ENCODE measurements around the gene MRPL34.

The MRPL34 gene

GRCh38 chr19:17329366-17330261 lies 23.9 kb downstream of the MRPL34 start:
- no peak for TF ChIP-seq POLR2AphosphoS5 (IDR thresholded peaks at IDR 0.05; ENCODE audit: low read depth)
- no peak for TF ChIP-seq REST (IDR thresholded peaks at IDR 0.05; ENCODE audit: insufficient replicate concordance, low read depth)
- TF ChIP-seq CTCF (IDR thresholded peaks at IDR 0.05; ENCODE audit: insufficient read depth, low read length) = no peak
- DNase-seq (ENCODE audit: low read depth in 1 of 2, low spot score in 1 of 2) = no peak
- Histone ChIP-seq H3K27ac (replicated peaks) (no peak overlapping the region), H3K27me3 (ENCODE audit: insufficient read depth, poor library complexity, severe bottlenecking) (peaks cover 27% of the 10 kb centered on the region), H3K4me3 (replicated peaks; ENCODE audit: insufficient read depth, low read length) (no peak overlapping the region)

GRCh38 chr19:17330262-17331044 lies 24.8 kb downstream of the MRPL34 start:
- no peak for DNase-seq (ENCODE audit: low read depth in 1 of 2, low spot score in 1 of 2)
- H3K4me3 ChIP-seq (replicated peaks; ENCODE audit: insufficient read depth, low read length) = no peak overlapping the region
- peaks cover 27% of the 10 kb centered on the region for H3K27me3 ChIP-seq (ENCODE audit: insufficient read depth, poor library complexity, severe bottlenecking)
- no peak for TF ChIP-seq CTCF (IDR thresholded peaks at IDR 0.05; ENCODE audit: insufficient read depth, low read length)
- no peak for TF ChIP-seq SPI1 (IDR thresholded peaks at IDR 0.05; ENCODE audit: borderline replicate concordance, low read depth)
- TF ChIP-seq REST (IDR thresholded peaks at IDR 0.05; ENCODE audit: insufficient replicate concordance, low read depth) = no peak
- no peak for TF ChIP-seq POLR2AphosphoS5 (IDR thresholded peaks at IDR 0.05; ENCODE audit: low read depth)
- TF ChIP-seq GABPA (IDR thresholded peaks at IDR 0.05; ENCODE audit: low read depth) = no peak
- H3K27ac ChIP-seq (replicated peaks) = no peak overlapping the region

GRCh38 chr19:17331045-17331558 lies 25.4 kb downstream of the MRPL34 start:
- TF ChIP-seq GABPA (IDR thresholded peaks at IDR 0.05; ENCODE audit: low read depth) (no peak), POLR2AphosphoS5 (IDR thresholded peaks at IDR 0.05; ENCODE audit: low read depth) (no peak), SPI1 (IDR thresholded peaks at IDR 0.05; ENCODE audit: borderline replicate concordance, low read depth) (no peak), REST (IDR thresholded peaks at IDR 0.05; ENCODE audit: insufficient replicate concordance, low read depth) (no peak), CTCF (IDR thresholded peaks at IDR 0.05; ENCODE audit: insufficient read depth, low read length) (no peak)
- Histone ChIP-seq H3K27me3 (ENCODE audit: insufficient read depth, poor library complexity, severe bottlenecking) (peaks cover 27% of the 10 kb centered on the region), H3K4me3 (replicated peaks; ENCODE audit: insufficient read depth, low read length) (no peak overlapping the region), H3K27ac (replicated peaks) (no peak overlapping the region)
- no peak for DNase-seq (ENCODE audit: low read depth in 1 of 2, low spot score in 1 of 2)
